Measurements from ENCODE around the gene DNAJC25. TPM values are rescaled to one million over a fixed set of nuclear protein-coding genes. Genes with fewer than 3 reads are reported as not detected.

Gene DNAJC25
- total and polyA plus RNA-seq, 2 experiments from 2014 or later: 8.4 to 8.9 TPM

- ATAC-seq (peak; percentile 75), DNase-seq (ENCODE audit: low spot score) (peak; percentile 92)
- H3K79me2 ChIP-seq (replicated peaks; ENCODE audit: insufficient read depth): no peaks in the 10 kb centered on the region
- no peaks in the 10 kb centered on the region for H4K20me1 ChIP-seq (replicated peaks; ENCODE audit: insufficient read depth)
- TF ChIP-seq EZH2phosphoT487 (IDR thresholded peaks at IDR 0.05; ENCODE audit: unreplicated experiment) (no peak), POLR2AphosphoS5 (IDR thresholded peaks at IDR 0.05; ENCODE audit: low read depth) (peak; percentile 67), EZH2 (IDR thresholded peaks at IDR 0.05; ENCODE audit: low read depth, unreplicated experiment) (peak; percentile 26), ZNF462 (CRISPR knock-in tag; IDR thresholded peaks at IDR 0.05) (no peak)
- H3K4me2 ChIP-seq: peak within 1 kb of the TSS; percentile 76
- Mint-ChIP-seq H3K9me3 (no peaks in the 10 kb centered on the region; the same call in 2 of the 3 replicates), H3K27ac (peak within 1 kb of the TSS; percentile 50), H3K4me3 (peak within 1 kb of the TSS; percentile 90), H3K36me3 (ENCODE audit: low read depth) (peaks cover 26% of the 10 kb centered on the region; the same call in 2 of the 3 replicates), H3K4me1 (peaks cover 5% of the 10 kb centered on the region), H3K27me3 (ENCODE audit: insufficient read depth, low read depth, poor library complexity) (peaks cover 24% of the 10 kb centered on the region)
- H2AFZ ChIP-seq: peak within 1 kb of the TSS; percentile 64
- H3F3A ChIP-seq (replicated peaks; ENCODE audit: low read depth): no peaks in the 10 kb centered on the region
- 0 out of 2 replicates have a peak, but pooled peaks cover 4% of the 10 kb centered on the region for H3K36me3 ChIP-seq (ENCODE audit: insufficient read depth)
- H3K27me3 ChIP-seq (ENCODE audit: insufficient read depth): peaks cover 24% of the 10 kb centered on the region
- H3K4me1 ChIP-seq (ENCODE audit: insufficient read depth): no peaks in the 10 kb centered on the region; the same call in 1 of the 2 replicates
- H3K4me3 ChIP-seq: peak within 1 kb of the TSS; percentile 82
- H3K27ac ChIP-seq (ENCODE audit: low read depth): no peak within 1 kb of the TSS
- no peaks in the 10 kb centered on the region for H3K9me2 ChIP-seq (ENCODE audit: insufficient read depth)
These were observed 31.8 kb upstream of the DNAJC25 start, which contains the start of gene PTGR1 for GRCh38 chr9:111599092-111599954. TSS of gene PTGR1 (minus strand) at chr9:111599647. CDS start at chr9:111597422, 2,225 bp downstream.

Measured in GM23338 (cell line).